GM23248 (cell line): ENCODE data around the gene MCRS1.

Source experiments
- EZH2 ChIP-seq: fragments of 200-600 bp; sonication (generic); IDR thresholded peaks from 2 replicates; pipeline ENCODE4 v1.6.1; 2018; ENCODE audit warnings: antibody characterized with exemption, mild to moderate bottlenecking; ENCODE audit not compliant: insufficient read depth, poor library complexity, severe bottlenecking
- EZH2phosphoT487 ChIP-seq: fragments of 200-600 bp; sonication (generic); IDR thresholded peaks from 2 replicates; pipeline ENCODE4 v1.6.1; 2018; ENCODE audit warnings: antibody characterized with exemption, moderate library complexity, mild to moderate bottlenecking, low read depth; ENCODE audit not compliant: insufficient read depth

- TF ChIP-seq EZH2 (no peak), EZH2phosphoT487 (no peak)
Observed at GRCh38 chr12:49616533-49617219, 48.7 kb upstream of the MCRS1 start.
